ENCODE data around the gene DENND5A.

GRCh38 chr11:9150926-9151325 lies 114.2 kb downstream of the DENND5A start:
- TF ChIP-seq CTCF (IDR thresholded peaks at IDR 0.05) (no peak), POLR2A (IDR thresholded peaks at IDR 0.05) (no peak)

Data from body of pancreas (tissue), 4 donors.